ENCODE results near the gene ASCL3.
"Not testable (repeated sequence)": the region's sequence is repeated elsewhere in the genome, so short reads cannot be mapped to it uniquely, and the experiment has no call there.

Gene ASCL3, protein sequence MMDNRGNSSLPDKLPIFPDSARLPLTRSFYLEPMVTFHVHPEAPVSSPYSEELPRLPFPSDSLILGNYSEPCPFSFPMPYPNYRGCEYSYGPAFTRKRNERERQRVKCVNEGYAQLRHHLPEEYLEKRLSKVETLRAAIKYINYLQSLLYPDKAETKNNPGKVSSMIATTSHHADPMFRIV

GRCh38 chr11:8942518-8943066, at the start of gene ASCL3:
TSS of gene ASCL3 (minus strand) at chr11:8943016. CDS start at chr11:8938161, 4,855 bp downstream.
- DNase-seq (ENCODE audit: low read depth) = no peak

- peak; percentile 77 for DNase-seq (ENCODE audit: low read depth)
These were observed 46.6 kb upstream of the ASCL3 start for GRCh38 chr11:8989453-8989852.

GRCh38 chr11:8988329-8989234, 45.8 kb upstream of the ASCL3 start:
- peak; percentile 76 for DNase-seq (ENCODE audit: low read depth)

DNA sequence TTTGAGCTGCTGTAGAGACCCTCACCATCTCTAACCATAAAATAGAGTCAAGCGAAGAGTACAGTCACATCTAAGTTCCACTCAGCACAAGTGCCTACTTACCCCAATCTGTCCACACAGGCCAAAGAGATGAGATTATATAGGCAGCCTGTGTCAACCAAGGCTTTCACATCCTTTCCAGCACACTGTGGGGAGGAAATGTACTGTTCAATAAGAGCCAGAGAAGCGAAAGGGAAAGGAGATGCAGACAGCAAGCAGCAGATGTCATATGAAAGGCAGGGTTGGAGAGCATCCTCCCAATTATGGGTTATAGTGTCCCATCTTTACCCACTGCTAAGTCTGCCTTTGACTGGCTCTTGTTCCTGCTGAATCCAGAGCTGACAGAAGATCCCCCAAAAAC, 44.6 kb upstream of the ASCL3 start:
- no peak for DNase-seq (ENCODE audit: low read depth)

DNA sequence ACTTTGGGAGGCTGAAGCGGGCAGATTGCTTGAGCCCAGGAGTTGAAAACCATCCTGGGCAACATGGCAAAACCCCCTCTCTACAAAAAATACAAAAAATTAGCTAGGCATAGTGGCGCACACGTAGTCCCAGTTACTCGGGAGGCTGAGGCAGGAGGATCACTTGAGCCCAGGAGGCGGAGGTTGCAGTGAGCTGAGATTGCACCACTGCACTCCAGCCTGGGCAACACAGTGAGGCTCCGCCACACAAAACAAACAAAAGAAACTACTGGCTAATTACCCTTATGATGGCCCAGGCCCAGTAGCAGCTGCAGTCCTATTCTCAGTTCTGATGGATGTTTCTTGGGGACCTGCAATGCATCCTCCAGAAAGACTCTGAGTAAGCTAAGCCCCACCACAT, 44.0 kb upstream of the ASCL3 start:
- not testable (repeated sequence) for DNase-seq (ENCODE audit: low read depth)

DNA sequence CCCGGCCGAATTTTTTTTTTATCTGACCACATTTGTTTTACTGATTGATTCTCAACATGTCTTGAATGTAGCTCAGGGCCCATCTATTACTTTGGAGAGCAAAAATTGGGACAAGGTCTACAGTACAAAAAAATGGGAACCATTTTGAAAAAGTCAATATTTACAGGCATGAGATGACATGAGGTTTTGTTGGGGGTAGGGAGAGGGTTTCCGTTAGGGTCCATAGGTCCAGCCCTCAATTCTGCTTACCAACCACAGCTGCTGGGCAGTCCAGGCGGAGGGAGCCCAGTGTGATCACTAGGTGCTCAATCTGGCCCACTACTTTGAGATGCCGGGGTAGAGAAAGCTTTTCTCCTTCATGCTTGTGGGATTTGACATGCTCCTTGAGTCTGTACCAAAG, 42.6 kb upstream of the ASCL3 start:
- DNase-seq (ENCODE audit: low read depth) = no peak

- DNase-seq (ENCODE audit: low read depth) = no peak
These were observed 40.7 kb upstream of the ASCL3 start for GRCh38 chr11:8983552-8983951.

DNA sequence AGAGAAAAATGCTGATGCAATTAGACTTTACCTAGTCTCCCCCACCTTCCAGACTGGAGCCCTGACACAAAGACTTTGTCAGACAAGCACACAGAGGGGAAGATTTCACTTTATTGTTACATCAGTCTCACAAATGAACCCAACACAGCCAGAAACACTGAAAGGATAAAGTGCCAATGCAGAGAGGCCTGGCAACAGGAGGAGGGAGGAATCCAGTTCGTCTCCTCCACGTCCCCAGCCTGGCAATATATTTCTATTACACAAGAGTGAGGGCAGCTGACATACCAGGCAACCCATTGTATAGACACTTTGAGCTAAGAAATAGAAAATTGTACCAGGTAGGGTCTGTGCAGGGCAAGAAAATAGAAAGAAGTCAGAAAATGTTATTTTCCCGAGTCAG, 37.7 kb upstream of the ASCL3 start:
- no peak for DNase-seq (ENCODE audit: low read depth)

DNA sequence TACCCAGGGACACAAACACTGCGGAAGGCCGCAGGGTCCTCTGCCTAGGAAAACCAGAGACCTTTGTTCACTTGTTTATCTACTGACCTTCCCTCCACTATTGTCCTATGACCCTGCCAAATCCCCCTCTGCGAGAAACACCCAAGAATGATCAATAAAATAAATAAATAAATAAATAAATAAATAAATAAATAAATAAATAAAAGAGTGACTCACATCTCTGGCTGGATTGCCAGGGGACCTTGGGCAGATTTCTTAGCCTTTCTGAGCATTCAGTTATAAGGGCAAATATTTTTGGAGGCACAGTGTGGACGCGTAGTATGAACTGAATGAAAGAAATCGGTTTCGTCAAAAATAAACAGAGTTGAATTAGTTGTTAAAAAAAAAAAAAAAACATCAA, 36.5 kb upstream of the ASCL3 start:
- not testable (repeated sequence) for DNase-seq (ENCODE audit: low read depth)

DNA sequence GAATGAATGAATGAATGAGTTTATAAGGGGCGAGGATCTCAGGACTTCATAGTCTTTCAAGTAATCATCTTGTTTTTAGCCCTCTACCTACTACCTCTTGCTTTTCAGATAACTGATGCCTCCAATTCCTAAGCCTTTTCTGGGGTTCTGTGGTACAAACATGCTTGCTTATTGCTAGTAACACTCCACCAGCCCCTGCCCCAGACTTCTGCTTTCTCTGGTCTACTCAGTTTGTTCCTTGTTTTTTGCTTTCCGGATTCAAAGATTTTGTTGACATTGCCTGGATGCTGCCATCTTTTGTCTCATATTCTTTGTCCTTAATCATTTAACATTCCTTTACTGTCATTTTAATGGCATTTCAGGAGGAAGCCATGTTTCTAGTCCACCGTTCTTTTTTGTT, 30.3 kb upstream of the ASCL3 start:
- DNase-seq (ENCODE audit: low read depth) = peak; percentile 22

DNA sequence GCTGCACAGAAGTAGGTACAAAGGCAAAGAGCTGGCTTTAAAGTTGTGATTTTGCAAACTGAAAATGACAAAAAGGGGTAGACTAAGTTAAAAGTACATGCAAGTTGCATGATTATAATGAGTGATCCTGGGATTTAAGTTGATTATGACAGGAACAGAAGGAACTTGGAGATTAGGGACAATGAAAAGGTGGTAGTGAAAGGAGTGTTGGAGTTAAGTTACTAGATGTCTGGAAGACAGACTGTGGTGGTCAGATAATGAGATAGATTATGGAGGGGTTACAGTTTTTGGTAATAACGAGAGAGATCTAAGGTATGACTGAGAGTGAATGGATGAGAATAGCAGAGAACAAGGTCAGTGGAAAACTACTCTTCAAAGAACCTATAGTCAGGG, 29.1 kb upstream of the ASCL3 start:
- no peak for DNase-seq (ENCODE audit: low read depth)

GRCh38 chr11:8971196-8971923, 28.5 kb upstream of the ASCL3 start:
- no peak for DNase-seq (ENCODE audit: low read depth)

DNA sequence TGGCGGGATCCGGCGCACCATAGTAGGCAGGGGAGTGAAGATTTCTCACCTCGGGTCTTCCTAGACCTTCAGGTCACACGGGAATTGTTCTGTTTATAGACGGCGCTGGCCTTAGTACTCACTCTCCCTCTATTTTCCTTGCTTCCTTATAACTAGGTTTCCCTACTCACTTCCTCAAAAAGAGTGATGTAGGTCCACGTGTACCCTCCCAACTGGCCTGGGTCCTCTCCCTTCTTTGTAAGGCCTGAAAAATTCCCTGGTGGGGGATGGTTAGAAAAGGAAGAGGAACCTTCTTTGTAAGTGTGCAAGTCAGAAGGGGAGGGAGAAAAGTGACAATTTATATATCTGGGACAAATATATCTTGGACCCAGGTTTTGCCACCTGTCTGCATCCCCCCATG, 24.4 kb upstream of the ASCL3 start:
- DNase-seq (ENCODE audit: low read depth) = no peak

DNA sequence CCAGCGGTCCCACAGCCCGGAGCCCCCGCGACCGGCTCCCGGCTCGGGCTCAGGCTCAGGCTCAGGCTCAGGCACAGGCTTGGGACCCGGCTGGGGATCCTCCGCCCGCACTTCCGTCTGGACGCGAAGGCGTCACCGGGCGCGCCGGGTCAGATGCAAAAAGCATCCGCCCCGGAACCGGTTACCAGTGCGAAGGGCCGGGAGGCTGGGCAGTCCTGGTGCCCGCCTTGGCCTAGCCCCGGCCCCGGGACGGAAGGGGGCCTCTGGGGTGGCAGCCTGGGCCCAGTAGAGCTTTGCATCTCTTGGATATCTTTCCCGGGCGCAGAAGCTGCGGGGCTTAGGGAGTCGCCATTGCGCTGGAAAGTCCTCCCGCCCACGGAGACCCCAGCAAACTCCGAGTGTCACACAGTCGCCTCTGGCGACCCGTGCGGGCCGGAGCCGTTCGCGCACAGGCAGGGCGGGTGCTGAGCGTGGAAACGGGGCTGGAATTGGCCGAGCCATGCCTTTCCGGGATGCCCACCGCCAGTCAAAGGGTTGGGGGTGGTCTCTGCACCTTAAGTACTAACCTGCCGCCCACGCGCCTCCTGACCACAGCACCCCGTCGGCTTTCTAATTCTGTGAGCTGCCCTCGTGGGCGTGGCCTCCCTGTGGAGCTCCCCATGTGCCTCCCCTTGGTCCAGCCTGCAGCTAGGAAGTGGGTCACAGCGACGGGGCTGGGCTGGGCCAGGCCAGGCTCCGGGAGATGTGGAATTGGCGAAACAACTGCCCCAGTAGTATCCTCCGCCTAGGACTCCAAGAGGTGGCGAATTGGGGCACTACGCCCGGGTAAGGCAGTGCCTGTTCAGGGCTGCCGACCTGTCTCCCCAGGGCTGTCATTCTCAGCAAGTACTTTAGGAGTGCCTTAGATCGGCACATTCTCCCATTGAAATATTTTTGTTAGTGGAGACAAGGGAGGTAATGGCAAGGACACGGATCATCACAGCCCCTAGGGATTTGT, 21.8 kb upstream of the ASCL3 start, which contains the start of gene TMEM9B:
TMEM9B (minus strand) TSS at position 119 of the 997 bp plus-strand sequence. CDS start 129 bp downstream, outside the sequence.
- DNase-seq (ENCODE audit: low read depth) = peak; percentile 87

DNA sequence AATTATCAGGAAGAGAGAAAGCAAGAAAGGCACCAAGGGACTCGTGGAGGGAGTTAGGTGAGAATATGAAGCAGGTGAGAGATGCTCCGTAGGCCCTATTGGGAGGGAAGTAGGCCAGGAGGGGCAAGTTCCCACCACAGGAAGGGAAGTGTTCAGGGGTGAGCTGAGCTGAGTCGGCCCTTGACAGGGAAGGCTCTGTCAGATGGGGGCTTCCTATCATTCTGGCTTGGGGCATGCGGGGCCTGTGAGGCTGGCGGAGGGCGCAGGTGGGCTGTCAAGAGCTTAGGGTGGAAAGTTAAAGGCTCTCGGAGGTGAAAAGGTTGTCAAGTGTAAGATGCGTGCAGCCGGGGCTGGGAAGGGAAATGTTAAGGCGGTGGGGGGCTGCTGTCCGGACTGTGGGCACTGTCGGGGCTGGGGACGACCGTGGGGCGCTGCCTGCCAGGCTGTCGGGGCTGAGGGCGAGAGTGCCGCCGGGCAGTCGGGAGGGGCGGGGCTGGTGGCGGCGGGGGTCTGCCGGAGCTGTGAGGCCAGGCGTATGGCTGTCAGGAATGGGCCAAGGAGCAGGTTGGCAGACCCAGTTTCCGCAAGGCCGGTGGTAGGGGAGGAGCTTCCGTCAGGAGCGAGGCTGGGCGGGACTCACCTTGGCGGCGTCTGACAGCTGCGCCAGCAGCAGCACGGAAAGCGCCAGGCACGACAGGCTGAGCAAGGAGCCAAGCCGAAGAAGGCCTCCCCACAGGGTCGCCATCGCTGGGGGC, 20.9 kb upstream of the ASCL3 start:
- peak; percentile 70 for DNase-seq (ENCODE audit: low read depth)

DNA sequence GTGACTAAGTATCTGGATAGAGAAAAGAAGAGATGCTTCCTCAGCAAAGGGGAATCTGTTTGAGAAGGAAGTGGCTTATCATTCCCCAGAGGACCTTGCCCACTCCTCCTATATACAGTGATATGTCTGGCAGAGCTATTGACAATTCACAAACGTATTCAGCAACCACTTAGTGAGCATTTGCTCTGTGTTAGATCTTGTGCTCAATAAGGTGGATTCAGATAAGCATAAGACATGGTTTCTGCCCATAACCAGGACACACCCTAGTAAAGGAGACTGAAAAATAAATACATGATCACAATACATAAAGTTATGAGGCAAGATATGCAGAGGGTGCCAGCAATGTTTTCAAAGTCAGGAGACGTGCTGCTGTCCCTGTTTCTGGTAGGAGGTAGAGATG, 20.0 kb upstream of the ASCL3 start:
- no peak for DNase-seq (ENCODE audit: low read depth)

DNA sequence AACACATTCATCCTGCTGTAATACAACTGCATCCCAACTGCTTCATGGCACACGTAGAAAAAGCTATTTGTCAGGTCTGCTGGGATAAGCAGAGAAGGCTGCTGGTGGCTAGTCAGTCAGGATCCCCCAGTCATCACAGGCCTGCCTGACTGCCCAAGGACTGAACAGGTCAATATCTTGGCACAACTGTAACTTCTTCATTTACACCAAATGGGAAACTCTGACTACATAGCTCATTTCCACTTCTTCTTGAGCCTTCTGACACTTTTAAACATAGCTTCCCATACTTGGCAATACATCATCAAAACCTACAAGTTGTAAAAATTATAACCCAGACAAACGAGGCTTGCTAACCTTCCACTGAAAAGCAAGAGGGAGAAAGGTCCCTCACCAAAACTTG, 18.6 kb upstream of the ASCL3 start:
- no peak for DNase-seq (ENCODE audit: low read depth)

DNA sequence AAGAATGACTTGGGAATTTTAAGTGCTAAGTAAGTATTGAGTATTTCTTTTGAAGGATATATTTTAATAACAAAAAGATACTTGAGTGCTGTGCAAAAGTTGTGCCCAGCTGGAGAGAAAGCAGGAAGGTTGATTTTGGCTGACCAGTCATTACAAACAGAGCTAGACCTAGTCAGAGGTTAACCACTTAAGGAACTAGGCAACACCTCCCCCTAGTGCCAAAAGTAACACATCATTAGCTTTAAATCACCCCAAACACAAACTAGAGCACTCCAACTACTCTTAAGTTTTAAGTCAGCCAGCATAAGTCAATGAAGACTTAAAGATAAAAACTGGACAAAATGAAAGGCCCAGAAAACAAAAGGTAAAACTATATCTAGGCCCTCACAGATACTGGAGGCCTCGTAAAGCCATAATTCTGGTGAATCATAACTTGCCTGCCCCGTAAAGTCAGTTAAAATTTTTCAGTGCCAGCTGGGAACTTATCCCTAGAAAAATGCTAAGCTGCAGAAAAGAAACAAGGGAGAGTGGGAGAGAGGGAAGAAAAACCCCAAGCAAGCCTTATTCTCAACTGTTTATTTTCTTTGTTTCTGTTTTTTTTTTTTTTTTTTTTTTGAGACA, 16.8 kb upstream of the ASCL3 start:
- DNase-seq (ENCODE audit: low read depth) = peak; percentile 85

- no peak for DNase-seq (ENCODE audit: low read depth)
These were observed 14.0 kb upstream of the ASCL3 start for GRCh38 chr11:8956860-8957259.

- DNase-seq (ENCODE audit: low read depth) = no peak
These were observed 6.1 kb upstream of the ASCL3 start for GRCh38 chr11:8948886-8949285.
